Gastroesophageal sphincter (tissue), 3 donors: ENCODE results near the gene RPAP3.

ENCODE experiments used
- CTCF ChIP-seq, 4 experiments: fragments of 200-600 bp in 2 of 4; fragments of 450-650 bp in 2 of 4; sonication (generic) in 1 of 4; IDR thresholded peaks; one replicate each; pipeline ENCODE4 v1.5.1; 2017 to 2019; ENCODE audit warnings: antibody characterized with exemption in 4 of 4, mild to moderate bottlenecking in 2 of 4, moderate library complexity in 2 of 4
- POLR2A ChIP-seq, 2 donors: fragments of 450-650 bp; IDR thresholded peaks; one replicate each; pipeline ENCODE4 v1.6.1; 2017; ENCODE audit warnings: antibody characterized with exemption in 2 of 2, mild to moderate bottlenecking in 2 of 2, moderate library complexity in 1 of 2

- no peak for TF ChIP-seq POLR2A (IDR thresholded peaks at IDR 0.05)
- TF ChIP-seq CTCF (IDR thresholded peaks at IDR 0.05): no peak
Observed at GRCh38 chr12:47746523-47746922, 40.7 kb upstream of the RPAP3 start.
